Upper lobe of right lung (tissue), 1 donor: ENCODE results near the gene SLX4IP. TPM values are rescaled to one million over a fixed set of nuclear protein-coding genes. Genes with fewer than 3 reads are reported as not detected.
"Not testable (repeated sequence)": the region's sequence is repeated elsewhere in the genome, so short reads cannot be mapped to it uniquely, and the experiment has no call there.

Source experiments
- ATAC-seq: fragments of 200-7000 bp; cut with Tn5 transposase; one replicate; pipeline ENCODE4 v1.9.1; 2020; ENCODE audit warnings: mild to moderate bottlenecking, moderate library complexity
- DNase-seq: peaks from one replicate; pipeline ENCODE4 v3.0.0-alpha.2; 2020
- H3K27ac ChIP-seq: fragments of 200-600 bp; one replicate; pipeline ENCODE4 v1.8.0; 2022
- H3K27me3 ChIP-seq: fragments of 200-600 bp; one replicate; pipeline ENCODE4 v1.8.0; 2022; ENCODE audit warnings: mild to moderate bottlenecking
- H3K36me3 ChIP-seq: fragments of 200-600 bp; one replicate; pipeline ENCODE4 v1.8.0; 2022
- H3K4me1 ChIP-seq: fragments of 200-600 bp; one replicate; pipeline ENCODE4 v1.8.0; 2022
- H3K4me3 ChIP-seq: fragments of 200-600 bp; one replicate; pipeline ENCODE4 v1.8.0; 2022; ENCODE audit warnings: mild to moderate bottlenecking
- H3K9me3 ChIP-seq: fragments of 200-600 bp; one replicate; pipeline ENCODE4 v1.8.0; 2022
- intact Hi-C: fragments of 100-400 bp; cut with DNase I; formaldehyde crosslinking; loops from one replicate; pipeline ENCODE4 v1.11.0; 2022
- total RNA-seq: library from RNA; stranded (reverse); fragmentation: NEBNext Ultra II Directional; extraction: Animal tissue kit (Norgen Biotek cat#: 25700); gene quantifications from one replicate; pipeline ENCODE4 v1.2.1, GENCODE V29; 2021
- TF ChIP-seq, protein P1 (sequence below): fragments of 200-600 bp; IDR thresholded peaks from one replicate; pipeline ENCODE4 v1.8.0; 2022; ENCODE audit warnings: antibody characterized with exemption
- donor health status: DM: no; HTN: yes; CAD: no; lungs with severe emphysema.

SLX4IP gene
- total RNA-seq, 1 donor from 2014 or later: 5.4 TPM

DNA sequence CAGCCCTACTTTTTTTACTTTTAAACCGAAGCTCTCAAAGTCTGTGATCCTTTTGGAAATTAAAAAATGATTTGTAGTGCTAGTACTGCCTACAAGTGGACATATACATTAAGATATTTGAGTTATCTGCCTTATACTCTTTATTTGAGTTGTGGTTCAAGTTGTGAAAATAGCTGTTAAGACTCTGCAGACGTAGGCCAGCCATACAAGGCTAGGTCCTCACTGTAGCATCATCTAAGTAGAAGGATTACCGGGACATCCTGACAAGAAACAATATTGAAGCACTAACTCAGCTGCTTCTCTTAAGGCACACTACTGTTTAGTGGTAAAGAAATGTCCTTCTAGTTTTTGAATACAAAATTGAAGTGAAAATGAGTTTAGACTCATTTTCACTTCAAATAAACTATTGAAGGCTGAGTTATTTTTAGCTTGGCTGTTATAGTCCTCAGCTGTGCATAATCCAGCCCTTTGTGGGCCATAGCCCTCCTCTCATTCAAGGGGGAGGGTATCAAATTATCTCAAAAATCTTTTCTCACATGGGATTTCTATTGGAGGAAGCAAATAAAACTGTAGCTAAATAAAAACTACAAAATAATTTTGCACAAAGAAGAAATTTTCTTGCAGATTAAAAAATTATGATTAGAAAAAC, 170.6 kb downstream of the SLX4IP start:
- H3K4me3 ChIP-seq: no peak overlapping the region
- peaks cover 19% of the 10 kb centered on the region for H3K4me1 ChIP-seq
- no peaks in the 10 kb centered on the region for H3K36me3 ChIP-seq
- ATAC-seq (no peak), DNase-seq (no peak)
- intact Hi-C loops: no loop called here
- no peaks in the 10 kb centered on the region for H3K9me3 ChIP-seq
- no peaks in the 10 kb centered on the region for H3K27me3 ChIP-seq
- TF ChIP-seq, protein P1, sequence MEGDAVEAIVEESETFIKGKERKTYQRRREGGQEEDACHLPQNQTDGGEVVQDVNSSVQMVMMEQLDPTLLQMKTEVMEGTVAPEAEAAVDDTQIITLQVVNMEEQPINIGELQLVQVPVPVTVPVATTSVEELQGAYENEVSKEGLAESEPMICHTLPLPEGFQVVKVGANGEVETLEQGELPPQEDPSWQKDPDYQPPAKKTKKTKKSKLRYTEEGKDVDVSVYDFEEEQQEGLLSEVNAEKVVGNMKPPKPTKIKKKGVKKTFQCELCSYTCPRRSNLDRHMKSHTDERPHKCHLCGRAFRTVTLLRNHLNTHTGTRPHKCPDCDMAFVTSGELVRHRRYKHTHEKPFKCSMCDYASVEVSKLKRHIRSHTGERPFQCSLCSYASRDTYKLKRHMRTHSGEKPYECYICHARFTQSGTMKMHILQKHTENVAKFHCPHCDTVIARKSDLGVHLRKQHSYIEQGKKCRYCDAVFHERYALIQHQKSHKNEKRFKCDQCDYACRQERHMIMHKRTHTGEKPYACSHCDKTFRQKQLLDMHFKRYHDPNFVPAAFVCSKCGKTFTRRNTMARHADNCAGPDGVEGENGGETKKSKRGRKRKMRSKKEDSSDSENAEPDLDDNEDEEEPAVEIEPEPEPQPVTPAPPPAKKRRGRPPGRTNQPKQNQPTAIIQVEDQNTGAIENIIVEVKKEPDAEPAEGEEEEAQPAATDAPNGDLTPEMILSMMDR: no peak
- peak overlapping the region; percentile 28 for H3K27ac ChIP-seq

DNA sequence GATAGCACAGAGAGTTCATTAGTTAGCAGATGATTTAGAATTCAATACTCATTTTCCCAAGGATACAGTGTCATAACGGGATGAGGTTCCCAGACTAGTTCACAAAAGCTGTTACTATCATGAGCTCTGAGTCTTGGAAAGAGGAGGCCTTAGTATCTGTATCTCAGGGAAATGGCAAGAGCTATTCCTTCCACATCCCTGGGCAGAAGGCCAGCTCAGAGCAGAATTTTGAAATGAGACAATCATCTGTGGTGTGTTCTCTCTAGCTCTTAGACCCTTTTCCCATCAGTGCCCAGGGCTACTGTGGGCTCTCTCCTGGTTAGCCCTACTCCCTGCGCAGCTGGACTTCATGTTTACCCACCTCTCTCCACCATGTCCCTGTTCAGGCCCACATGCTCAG, 174.2 kb downstream of the SLX4IP start:
- ATAC-seq (no peak), DNase-seq (no peak)
- Histone ChIP-seq H3K27ac (peak overlapping the region; percentile 74), H3K36me3 (no peaks in the 10 kb centered on the region), H3K9me3 (no peaks in the 10 kb centered on the region), H3K4me3 (no peak overlapping the region), H3K27me3 (no peaks in the 10 kb centered on the region), H3K4me1 (peaks cover 10% of the 10 kb centered on the region)
- TF ChIP-seq, protein P1: no peak
- intact Hi-C loops: no loop called here

DNA sequence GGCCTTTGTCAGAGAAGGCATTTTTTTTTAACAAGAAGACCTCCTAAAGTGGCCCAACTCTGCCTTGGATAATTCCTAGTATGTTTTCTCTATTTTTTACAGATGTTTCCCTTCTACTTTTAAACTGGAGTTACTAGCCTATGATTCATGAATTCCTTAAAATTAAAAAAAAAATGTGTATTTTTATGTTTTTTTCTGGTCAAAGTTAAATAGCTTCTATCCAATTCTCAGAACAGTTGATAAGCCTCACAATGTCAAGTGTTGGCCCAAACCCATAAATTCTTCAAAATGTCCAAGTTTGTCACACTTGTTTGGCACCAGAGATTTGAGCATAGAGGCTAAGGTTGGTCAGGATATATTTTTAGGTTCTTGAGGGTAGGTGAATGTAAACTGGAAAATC, 174.7 kb downstream of the SLX4IP start:
- Histone ChIP-seq H3K4me1 (peaks cover 5% of the 10 kb centered on the region), H3K4me3 (no peak overlapping the region), H3K36me3 (no peaks in the 10 kb centered on the region), H3K27ac (peak overlapping the region; percentile 74), H3K27me3 (no peaks in the 10 kb centered on the region), H3K9me3 (no peaks in the 10 kb centered on the region)
- no peak for ATAC-seq
- no peak for DNase-seq
- TF ChIP-seq, protein P1: no peak
- intact Hi-C loops: no loop called here

DNA sequence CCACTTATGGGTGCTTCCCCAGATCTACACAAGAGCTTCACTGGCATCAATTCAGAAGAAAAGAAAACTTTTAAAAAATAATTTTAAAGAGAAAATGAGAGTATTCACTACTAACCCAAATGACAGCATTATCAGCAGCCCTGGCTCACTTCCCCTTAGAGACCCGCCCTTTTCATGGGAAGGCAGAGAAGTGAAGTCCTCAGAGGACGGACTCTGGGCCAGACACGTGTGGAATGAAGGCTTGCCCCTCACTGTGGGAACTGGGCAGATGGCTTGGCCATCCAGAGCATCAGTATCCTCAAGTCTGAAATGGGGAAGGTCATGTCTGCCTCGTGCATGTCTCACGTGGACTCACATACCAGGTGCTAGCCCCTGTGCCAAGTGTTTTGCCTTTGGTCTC, 175.1 kb downstream of the SLX4IP start:
- no peak overlapping the region for H3K4me3 ChIP-seq
- H3K36me3 ChIP-seq: no peaks in the 10 kb centered on the region
- intact Hi-C loops: no loop called here
- H3K27me3 ChIP-seq: no peaks in the 10 kb centered on the region
- TF ChIP-seq, protein P1: no peak
- no peak for ATAC-seq
- DNase-seq: no peak
- H3K4me1 ChIP-seq: peaks cover under 1% of the 10 kb centered on the region
- no peak overlapping the region for H3K27ac ChIP-seq
- no peaks in the 10 kb centered on the region for H3K9me3 ChIP-seq

DNA sequence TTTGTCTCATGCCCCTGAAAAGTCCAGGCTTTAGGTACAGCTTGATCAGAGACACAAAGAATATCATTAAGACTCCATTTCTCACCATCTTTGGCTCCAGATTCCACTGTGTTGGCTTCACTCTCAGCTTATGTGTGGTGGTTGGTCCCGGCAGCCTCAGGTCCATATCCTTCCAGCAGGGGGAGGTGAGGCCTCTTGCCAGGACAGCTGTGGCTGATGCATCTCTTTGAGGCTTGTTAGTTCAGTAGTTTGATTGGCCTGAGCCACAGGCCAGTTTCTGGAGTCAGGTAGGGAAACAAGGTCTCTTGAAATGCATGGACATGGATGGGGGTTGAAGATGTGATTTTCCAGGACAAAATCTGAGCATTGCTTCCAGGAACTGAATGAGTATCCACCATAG, 176.3 kb downstream of the SLX4IP start:
- TF ChIP-seq, protein P1: peak; percentile 49
- H3K4me1 ChIP-seq: no peaks in the 10 kb centered on the region
- ATAC-seq: peak; percentile 74
- H3K9me3 ChIP-seq: no peaks in the 10 kb centered on the region
- no peak overlapping the region for H3K4me3 ChIP-seq
- H3K27ac ChIP-seq: no peak overlapping the region
- H3K36me3 ChIP-seq: no peaks in the 10 kb centered on the region
- intact Hi-C loops: no loop called here
- no peak for DNase-seq
- H3K27me3 ChIP-seq: no peaks in the 10 kb centered on the region

DNA sequence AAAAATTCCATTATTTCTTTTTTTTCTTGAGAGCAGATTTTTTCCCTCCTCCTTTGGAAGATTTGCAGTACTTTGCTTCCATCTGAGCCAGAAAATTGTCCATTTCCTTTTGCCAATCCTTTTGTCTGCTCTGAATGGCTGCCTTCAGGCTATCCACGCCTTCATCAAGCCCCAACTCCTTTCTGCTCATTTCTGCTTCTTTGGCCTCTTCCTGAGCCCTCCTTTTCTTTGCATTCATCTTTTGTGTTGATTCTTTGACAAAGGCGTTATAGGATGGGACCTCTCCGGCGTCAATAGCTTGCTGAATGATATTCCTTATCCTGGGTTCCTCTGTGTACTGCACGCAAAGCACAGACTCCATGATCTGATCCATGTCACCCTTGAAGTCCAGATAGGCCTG, 178.3 kb downstream of the SLX4IP start:
- H3K27me3 ChIP-seq, ATAC-seq, H3K4me3 ChIP-seq, H3K27ac ChIP-seq, DNase-seq, H3K4me1 ChIP-seq, intact Hi-C loops, H3K36me3 ChIP-seq, H3K9me3 ChIP-seq: not testable (repeated sequence)
